Measurements from ENCODE around the gene KAT7.

The KAT7 gene

GRCh38 chr17:49872754-49873377 is 84.4 kb downstream of the KAT7 start:
- no peak for DNase-seq (ENCODE audit: low spot score)

- DNase-seq (ENCODE audit: low spot score), result no peak
Observed at GRCh38 chr17:49873466-49873865, 85.0 kb downstream of the KAT7 start.

- DNase-seq (ENCODE audit: low spot score), result no peak
Observed at GRCh38 chr17:49873926-49874325, 85.4 kb downstream of the KAT7 start.

- DNase-seq (ENCODE audit: low spot score), result no peak
Observed at GRCh38 chr17:49874911-49875310, 86.4 kb downstream of the KAT7 start.

GRCh38 chr17:49875685-49876084 is 87.2 kb downstream of the KAT7 start:
- DNase-seq (ENCODE audit: low spot score), result no peak

GRCh38 chr17:49878931-49879904 is 90.7 kb downstream of the KAT7 start:
- no peak for DNase-seq (ENCODE audit: low spot score)

- DNase-seq (ENCODE audit: low spot score), result peak; percentile 48
Observed at GRCh38 chr17:49880291-49881053, 92.0 kb downstream of the KAT7 start.

GRCh38 chr17:49881054-49881402 is 92.5 kb downstream of the KAT7 start:
- no peak for DNase-seq (ENCODE audit: low spot score)

- DNase-seq (ENCODE audit: low spot score), result no peak
Observed at GRCh38 chr17:49882434-49882833, 94.0 kb downstream of the KAT7 start.
